Measurements from ENCODE around the gene MEIOSIN. TPM values are rescaled to one million over a fixed set of nuclear protein-coding genes. Genes with fewer than 3 reads are reported as not detected.
A peak's percentile ranks its signal among the peaks of the same experiment; 100 is the strongest.

The MEIOSIN gene
- total and polyA plus RNA-seq, 9 of the 15 experiments (the other 6 are each of a cell fraction or from before 2014, with no cell fraction given): 0.06 to 2.0 (median 0.76) TPM

- TF ChIP-seq RBM25 (IDR thresholded peaks at IDR 0.05; ENCODE audit: low read depth, low read length, severe bottlenecking): no peak
- TF ChIP-seq ZZZ3 (IDR thresholded peaks at IDR 0.05): peak; percentile 88
- TF ChIP-seq FOXM1 (IDR thresholded peaks at IDR 0.05; ENCODE audit: low read depth): no peak
- no peak for TF ChIP-seq FOXM1 (CRISPR knock-in tag; IDR thresholded peaks at IDR 0.05; ENCODE audit: low read depth)
- TF ChIP-seq CEBPB (tag; IDR thresholded peaks at IDR 0.05): peak; percentile 78
- no peak for TF ChIP-seq ZNF830 (CRISPR knock-in tag; IDR thresholded peaks at IDR 0.05)
- TF ChIP-seq MTA1 (IDR thresholded peaks at IDR 0.05; ENCODE audit: borderline replicate concordance): no peak
- no peak for TF ChIP-seq TFE3 (CRISPR knock-in tag; IDR thresholded peaks at IDR 0.05)
- no peak for TF ChIP-seq ILF3 (IDR thresholded peaks at IDR 0.05; ENCODE audit: borderline replicate concordance)
- no peak for TF ChIP-seq ZNF609 (CRISPR knock-in tag; IDR thresholded peaks at IDR 0.05; ENCODE audit: borderline replicate concordance)
- TF ChIP-seq PRDM10 (IDR thresholded peaks at IDR 0.05; ENCODE audit: partially characterized antibody): no peak
- TF ChIP-seq ZNF584 (CRISPR knock-in tag; IDR thresholded peaks at IDR 0.05; ENCODE audit: low read depth): no peak
- TF ChIP-seq DLX4 (CRISPR knock-in tag; IDR thresholded peaks at IDR 0.05): no peak
- TF ChIP-seq ZNF436 (CRISPR knock-in tag; IDR thresholded peaks at IDR 0.05): no peak
- TF ChIP-seq ZBTB7A (IDR thresholded peaks at IDR 0.05; ENCODE audit: borderline replicate concordance, control insufficient read depth, low read depth, low read length): no peak; the same call in 1 of the 2 replicates
Measured at GRCh38 chr19:45691516-45692186, 41.6 kb upstream of the MEIOSIN start, which contains the start of gene SNRPD2 (continued).
